ENCODE measurements around the gene TNFAIP3. TPM values are rescaled to one million over a fixed set of nuclear protein-coding genes. Genes with fewer than 3 reads are reported as not detected.
"Not testable (repeated sequence)": the region's sequence is repeated elsewhere in the genome, so short reads cannot be mapped to it uniquely, and the experiment has no call there.

TNFAIP3 gene
- total RNA-seq = 6.8 and 7.8 TPM in 2 replicates
- 3.7 TPM for polyA plus RNA-seq (2012)

DNA sequence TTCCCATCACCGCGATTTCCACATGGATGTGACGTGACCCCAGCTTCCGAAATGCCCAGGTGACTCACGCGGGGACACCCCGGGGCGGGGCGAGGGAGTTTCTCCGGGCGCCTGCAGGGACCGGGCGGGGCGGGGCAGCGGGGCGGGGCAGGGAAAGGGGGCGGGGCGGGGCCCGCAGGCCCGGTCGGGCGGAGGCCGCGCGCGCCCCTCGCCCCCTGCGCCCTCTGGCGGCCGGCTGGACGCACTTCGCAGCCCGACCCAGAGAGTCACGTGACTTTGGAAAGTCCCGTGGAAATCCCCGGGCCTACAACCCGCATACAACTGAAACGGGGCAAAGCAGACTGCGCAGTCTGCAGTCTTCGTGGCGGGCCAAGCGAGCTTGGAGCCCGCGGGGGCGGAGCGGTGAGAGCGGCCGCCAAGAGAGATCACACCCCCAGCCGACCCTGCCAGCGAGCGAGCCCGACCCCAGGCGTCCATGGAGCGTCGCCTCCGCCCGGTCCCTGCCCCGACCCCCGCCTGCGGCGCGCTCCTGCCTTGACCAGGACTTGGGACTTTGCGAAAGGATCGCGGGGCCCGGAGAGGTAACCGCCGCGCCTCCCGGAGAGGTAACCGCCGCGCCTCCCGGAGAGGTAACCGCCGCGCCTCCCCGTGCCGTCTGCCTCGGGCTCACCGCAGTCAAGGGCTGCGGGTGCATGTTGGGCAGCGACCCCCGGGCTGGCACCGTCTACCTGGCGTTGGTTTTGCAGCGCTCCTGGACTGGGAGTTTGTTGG is at the start of gene TNFAIP3:
Gene TNFAIP3 (plus strand): TSS at position 346 of the 771 bp plus-strand sequence. CDS start 3,969 bp downstream, outside the sequence.
- DNase-seq (ENCODE audit: low read depth) = peak; percentile 94

DNA sequence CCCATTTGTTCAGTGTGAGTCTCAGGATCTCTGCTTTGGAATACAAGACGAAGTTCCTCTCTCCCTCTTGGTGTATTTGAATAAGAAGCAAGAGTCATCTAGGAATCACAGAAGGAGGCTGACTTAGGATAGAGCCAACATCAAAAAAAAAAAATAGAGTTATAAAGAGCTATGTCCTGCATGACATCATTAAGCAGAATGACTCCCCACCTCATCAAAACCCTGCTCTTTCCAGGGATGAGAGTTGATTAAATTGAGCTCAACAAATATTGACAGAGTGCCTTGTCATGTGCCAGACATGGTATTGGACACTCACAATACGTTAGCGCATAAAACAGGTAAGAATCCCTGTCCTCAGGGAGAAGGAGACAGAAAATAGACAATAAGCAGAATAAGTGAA is 48.6 kb upstream of the TNFAIP3 start:
- no peak for DNase-seq (ENCODE audit: low read depth)

DNA sequence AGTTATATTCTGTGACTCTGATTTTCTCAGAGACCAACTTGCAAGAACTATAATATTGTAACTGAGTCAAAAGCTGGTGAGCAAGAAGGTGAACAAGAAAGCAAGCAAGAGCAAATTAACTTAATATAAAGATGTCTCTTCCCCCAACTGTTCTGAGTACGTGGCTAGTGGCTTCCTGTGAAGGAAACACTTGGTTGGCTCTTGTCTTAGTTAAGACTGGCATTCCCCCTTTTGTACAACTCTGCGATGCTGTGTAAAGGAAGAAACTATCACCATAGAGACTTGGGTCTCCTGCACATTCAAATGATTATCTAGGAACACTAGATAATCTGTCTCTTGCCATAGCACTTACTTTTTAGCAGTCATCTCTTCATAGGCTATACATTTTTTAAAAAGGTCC is 47.3 kb upstream of the TNFAIP3 start:
- no peak for DNase-seq (ENCODE audit: low read depth)

- DNase-seq (ENCODE audit: low read depth) = no peak
Observed at GRCh38 chr6:137820425-137820824, 46.6 kb upstream of the TNFAIP3 start.

DNA sequence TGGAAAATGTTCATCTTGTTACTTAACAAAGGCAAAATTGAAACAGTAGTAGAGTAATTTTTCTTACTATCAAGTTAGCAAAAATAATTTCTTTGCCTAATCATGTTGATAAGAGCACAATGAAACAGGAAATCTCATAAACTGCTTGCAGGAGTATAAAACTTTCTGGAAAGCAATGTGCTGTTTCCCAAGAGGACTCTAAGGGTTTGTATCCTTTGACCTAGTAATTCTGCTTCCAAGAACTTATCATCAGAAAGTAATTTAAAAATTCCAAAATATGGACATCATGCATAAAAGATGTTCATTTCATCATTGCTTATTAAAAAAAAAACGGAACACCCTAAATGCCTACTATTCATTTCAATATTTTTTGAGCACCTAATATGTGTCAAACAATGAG is 46.1 kb upstream of the TNFAIP3 start:
- DNase-seq (ENCODE audit: low read depth) = no peak

GRCh38 chr6:137821491-137821890 is 45.6 kb upstream of the TNFAIP3 start:
- no peak for DNase-seq (ENCODE audit: low read depth)

GRCh38 chr6:137823826-137824555 is 43.1 kb upstream of the TNFAIP3 start:
- DNase-seq (ENCODE audit: low read depth) = no peak

- no peak for DNase-seq (ENCODE audit: low read depth)
Observed at GRCh38 chr6:137824556-137824879, 42.5 kb upstream of the TNFAIP3 start.

DNA sequence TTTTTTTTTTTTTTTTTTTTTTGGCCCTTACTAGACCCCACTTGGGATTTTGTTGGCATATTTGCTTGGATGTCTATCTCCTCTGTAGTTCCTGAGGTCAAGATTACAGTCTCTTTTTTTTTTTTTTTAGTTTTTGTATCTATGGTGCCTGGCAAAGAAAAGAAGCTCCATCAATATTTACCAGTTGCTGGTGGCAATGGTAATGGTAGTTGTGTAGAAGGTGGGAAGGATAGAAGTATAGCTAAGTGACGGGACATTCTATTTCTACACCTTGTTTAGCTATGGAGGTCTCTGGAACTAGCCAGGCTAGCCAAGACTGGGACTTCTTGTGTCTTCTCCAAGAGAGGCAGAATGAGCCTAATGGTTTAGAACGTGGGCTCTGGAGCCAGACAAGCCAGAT is 42.2 kb upstream of the TNFAIP3 start:
- DNase-seq (ENCODE audit: low read depth) = no peak

DNA sequence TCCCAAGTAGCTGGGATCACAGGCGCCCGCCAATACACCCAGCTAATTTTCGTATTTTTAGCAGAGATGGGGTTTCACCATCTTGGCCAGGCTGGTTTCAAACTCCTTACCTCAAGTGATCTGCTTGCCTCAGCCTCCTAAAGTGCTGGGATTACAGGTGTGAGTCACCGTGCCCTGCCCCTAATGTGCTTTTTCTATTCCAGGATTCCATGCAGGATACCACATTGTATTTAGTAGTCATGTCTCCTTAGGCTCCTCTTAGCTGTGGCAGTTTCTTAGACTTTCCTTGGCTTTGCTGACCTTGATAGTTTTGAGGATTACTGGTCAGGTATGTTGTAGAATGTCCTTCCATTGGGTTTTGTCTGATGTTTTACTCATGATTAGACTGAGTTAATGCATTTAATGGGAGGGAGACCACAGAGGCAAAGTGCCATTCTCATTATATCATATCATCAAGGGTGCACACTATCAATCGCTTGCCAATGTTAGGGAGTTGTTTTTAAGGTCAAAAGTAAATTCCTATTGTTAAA is 39.6 kb upstream of the TNFAIP3 start:
- no peak for DNase-seq (ENCODE audit: low read depth)

DNA sequence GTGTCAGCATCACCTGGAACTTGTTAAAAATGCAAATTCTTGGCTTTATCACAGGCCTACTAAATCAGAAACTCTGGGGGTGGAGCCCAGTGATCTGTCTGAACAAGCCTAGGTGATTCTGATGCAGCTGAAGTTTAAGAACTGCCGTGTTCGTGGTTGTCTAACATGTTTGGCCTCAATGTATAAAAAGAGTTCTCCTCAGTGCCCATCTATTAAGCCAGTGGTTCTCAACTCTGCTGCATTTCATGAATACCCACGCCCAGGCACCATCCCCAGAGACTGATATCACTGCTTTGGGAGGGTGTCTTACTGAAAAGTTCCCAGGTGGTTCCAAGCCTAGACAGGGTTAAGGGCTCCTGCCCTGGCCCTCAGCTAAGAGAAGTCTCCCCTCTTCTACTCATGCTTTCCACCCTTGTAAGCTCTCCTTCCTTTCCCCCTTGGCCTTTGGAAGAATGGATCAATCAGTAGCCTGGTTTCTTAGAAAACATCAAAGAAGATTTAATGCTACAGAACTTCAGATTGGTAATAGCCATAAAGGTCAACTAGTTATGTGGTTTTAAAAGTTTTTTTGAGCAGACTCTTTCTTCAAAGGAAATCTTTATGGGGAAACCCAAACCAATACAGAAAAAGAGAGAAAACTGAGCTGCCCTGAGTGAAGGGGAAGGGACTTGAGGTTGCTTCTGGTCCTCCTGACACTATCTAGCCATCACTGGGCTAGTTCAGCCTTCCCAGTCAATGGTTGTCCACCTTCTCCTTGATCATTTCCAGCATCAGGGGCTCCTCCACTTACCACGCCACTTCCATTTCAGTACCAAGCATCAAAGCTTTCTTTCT is 38.9 kb upstream of the TNFAIP3 start:
- no peak for DNase-seq (ENCODE audit: low read depth)

- no peak for DNase-seq (ENCODE audit: low read depth)
Observed at GRCh38 chr6:137829641-137830083, 37.4 kb upstream of the TNFAIP3 start.

DNA sequence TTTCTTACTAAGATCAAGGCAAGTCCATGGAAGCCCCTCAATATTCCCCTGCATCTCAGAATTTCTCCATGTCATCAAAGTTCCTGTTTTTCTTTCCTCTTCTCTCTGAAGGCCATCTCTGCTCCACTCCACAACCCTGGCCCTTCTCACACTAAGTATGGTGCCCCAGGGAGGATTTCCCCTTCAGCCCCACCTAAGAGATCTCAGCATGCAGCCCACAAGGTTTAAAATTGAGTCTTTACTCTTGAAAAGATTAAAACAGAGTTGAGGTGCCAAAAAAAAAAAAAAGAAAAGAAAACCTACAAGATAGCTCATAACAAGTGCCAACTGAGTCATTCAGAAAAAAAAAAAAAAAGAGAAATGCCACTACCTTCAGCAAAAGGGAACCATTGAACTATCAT is 36.5 kb upstream of the TNFAIP3 start:
- no peak for DNase-seq (ENCODE audit: low read depth)

DNA sequence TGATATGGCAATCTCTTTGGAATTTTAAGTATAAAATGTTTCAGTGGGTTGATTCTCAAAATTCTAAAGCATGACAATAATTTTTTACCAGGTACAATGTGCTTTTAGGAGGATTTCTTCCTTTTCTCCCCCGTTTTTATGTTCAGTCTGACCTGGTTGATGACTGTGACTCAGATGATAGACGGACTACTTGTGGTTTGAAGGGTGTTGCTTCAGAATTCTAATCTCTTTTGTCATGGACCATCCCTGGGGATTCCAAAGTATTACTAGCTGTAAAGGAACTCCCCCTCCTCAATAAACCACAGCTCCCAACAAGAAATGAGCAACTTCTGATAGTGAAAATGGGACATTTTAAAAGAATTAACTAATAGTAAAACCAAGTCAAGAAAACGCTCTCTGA is 34.9 kb upstream of the TNFAIP3 start:
- DNase-seq (ENCODE audit: low read depth) = peak; percentile 87

DNA sequence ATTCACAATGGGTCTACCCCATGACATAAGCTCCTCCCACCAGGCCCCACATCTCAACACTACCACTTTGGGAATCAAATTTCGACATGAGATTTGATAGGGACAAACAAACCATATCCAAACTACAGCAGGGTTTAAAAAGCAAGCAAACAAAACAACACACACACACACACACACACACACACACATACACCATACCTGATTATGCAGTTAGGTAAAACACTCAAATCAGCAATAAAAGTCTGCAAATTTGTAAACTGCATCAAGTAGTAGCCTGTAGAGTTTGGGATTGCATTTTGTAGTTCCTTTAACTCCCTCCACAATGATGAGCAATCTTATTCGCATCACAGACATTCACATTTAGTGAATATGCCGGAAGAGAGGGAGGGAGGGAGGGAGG is 32.6 kb upstream of the TNFAIP3 start:
- no peak for DNase-seq (ENCODE audit: low read depth)

DNA sequence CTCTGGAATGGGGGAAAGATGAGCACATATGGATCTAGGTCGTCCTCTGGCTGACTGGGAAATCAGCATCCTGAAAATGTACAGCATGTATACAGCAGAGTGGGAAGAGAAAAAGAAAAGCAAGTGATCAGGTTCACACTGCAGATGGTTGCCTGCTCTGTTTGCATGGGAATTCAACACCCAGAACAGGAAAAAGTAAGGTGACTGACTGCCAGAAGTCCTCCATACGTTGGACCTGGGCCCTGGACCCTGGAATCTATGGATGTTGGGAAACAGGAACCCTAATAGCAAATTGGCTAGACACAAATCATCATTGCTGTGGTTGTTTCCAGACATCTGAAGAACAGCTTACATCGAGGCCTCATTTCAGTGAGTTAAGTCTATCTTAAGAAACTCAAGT is 30.3 kb upstream of the TNFAIP3 start:
- no peak for DNase-seq (ENCODE audit: low read depth)

DNA sequence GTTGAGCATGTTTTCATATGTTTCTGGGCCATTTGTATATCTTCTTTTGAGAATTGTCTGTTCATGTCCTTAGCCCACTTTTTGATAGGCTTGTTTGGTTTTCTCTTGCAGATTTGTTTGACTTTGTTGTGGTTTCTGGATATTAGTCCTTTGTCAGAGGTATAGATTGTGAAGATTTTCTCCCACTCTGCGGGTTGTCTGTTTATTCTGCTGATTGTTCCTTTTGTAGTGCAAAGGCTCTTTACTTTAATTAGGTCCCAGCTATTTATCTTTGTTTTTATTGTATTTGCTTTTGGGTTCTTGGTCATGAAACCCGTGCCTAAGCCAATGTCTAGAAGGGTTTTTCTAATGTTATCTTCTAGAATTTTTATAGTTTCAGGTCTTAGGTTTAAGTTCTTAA is 29.0 kb upstream of the TNFAIP3 start:
- DNase-seq (ENCODE audit: low read depth) = not testable (repeated sequence)

- DNase-seq (ENCODE audit: low read depth) = not testable (repeated sequence)
Observed at GRCh38 chr6:137838597-137838996, 28.5 kb upstream of the TNFAIP3 start.

DNA sequence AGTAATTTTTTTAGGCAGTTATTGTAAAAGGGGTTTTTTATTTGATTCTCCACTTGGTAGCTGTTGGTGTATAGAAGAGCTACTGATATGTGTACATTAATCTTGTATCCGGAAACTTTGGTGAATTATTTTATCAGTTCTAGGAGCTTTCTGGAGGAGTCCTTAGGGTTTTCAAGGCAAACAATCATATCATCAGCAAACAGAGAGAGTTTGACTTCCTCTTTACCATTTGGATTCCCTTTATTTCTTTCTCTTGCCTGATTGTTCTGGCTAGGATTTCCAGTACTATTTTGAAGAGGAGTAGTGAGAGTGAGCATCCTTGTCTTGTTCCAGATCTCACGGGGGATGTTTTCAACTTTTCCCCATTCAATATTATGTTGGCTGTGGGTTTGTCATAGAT is 28.0 kb upstream of the TNFAIP3 start:
- DNase-seq (ENCODE audit: low read depth) = no peak

DNA sequence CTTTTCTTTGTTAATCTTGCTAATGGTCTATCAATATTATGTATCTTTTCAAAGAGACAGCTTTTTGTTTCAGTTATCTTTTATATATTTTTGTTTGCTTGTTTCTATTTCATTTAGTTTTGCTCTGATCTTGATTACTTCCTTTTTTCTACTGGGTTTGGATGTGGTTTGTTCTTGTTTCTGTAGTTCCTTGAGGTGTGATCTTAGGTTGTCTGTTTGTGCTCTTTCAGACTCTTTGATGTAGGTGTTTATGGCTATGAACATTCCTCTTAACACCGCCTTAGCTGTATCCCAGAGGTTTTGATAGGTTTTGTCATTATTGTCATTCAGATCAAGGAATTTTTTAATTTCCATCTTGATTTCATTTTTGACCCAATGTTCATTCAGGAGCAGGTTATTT is 26.8 kb upstream of the TNFAIP3 start:
- no peak for DNase-seq (ENCODE audit: low read depth)

- DNase-seq (ENCODE audit: low read depth) = no peak
Observed at GRCh38 chr6:137843211-137843610, 23.8 kb upstream of the TNFAIP3 start.

DNA sequence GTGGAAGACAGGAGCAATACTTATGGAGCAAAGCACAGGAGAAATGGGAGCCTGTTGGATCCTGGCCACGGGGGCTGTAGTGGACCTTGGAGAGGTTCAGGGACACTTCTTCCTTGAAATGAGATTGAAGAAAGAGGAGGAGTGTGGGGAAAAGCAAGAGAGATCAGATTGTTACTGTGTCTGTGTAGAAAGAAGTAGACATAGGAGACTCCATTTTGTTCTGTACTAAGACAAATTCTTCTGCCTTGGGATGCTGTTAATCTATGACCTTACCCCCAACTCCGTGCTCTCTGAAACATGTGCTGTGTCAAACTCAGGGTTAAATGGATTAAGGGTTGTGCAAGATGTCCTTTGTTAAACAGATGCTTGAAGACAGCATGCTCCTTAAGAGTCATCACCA is 22.7 kb upstream of the TNFAIP3 start:
- not testable (repeated sequence) for DNase-seq (ENCODE audit: low read depth)

Data from myocyte (in vitro differentiated cells).